Left lung (tissue), 10 donors: ENCODE measurements around the gene TSPEAR. TPM values are rescaled to one million over a fixed set of nuclear protein-coding genes. Genes with fewer than 3 reads are reported as not detected.
"Not testable (repeated sequence)": the region's sequence is repeated elsewhere in the genome, so short reads cannot be mapped to it uniquely, and the experiment has no call there.

Source experiments
- ATAC-seq: fragments of 200-7000 bp; cut with Tn5 transposase; one replicate; pipeline ENCODE4 v1.9.1; 2020; ENCODE audit warnings: moderate library complexity
- DNase-seq, 4 donors: peaks; one replicate each; pipeline ENCODE4 v3.0.0-alpha.2; 2013 to 2020
- H3K27ac ChIP-seq, 2 donors: fragments of 200-600 bp; sonication (generic) in 1 of 2; one replicate each; pipeline versions ENCODE4 v1.5.0 to v1.8.0; 2020 to 2021
- H3K27me3 ChIP-seq, 2 donors: fragments of 200-600 bp; sonication (generic) in 1 of 2; one replicate each; pipeline versions ENCODE4 v1.5.0 to v1.8.0; 2020 to 2021
- H3K36me3 ChIP-seq, 2 donors: fragments of 200-600 bp; sonication (generic) in 1 of 2; one replicate each; pipeline versions ENCODE4 v1.5.0 to v1.8.0; 2020 to 2021
- H3K4me1 ChIP-seq, 2 donors: fragments of 200-600 bp; one replicate each; pipeline ENCODE4 v1.8.0; 2021
- H3K4me3 ChIP-seq, 2 donors: fragments of 200-600 bp; sonication (generic) in 1 of 2; one replicate each; pipeline versions ENCODE4 v1.5.0 to v1.8.0; 2020 to 2021; ENCODE audit warnings: mild to moderate bottlenecking in 1 of 2
- H3K9me3 ChIP-seq, 2 donors: fragments of 200-600 bp; sonication (generic) in 1 of 2; one replicate each; pipeline versions ENCODE4 v1.5.0 to v1.8.0; 2020 to 2021
- CTCF ChIP-seq, 2 donors: fragments of 200-600 bp; sonication (generic) in 1 of 2; IDR thresholded peaks; one replicate each; pipeline versions ENCODE4 v1.5.0 to v1.8.0; 2021; ENCODE audit warnings: antibody characterized with exemption in 2 of 2
- intact Hi-C, 2 donors: fragments of 100-400 bp; cut with DNase I; formaldehyde crosslinking; loops; one replicate each; pipeline versions ENCODE4 v1.11.2 to v1.14.2; 2022
- polyA plus RNA-seq, 6 donors: library from polyadenylated mRNA; unstranded; fragments of 120-200 nt; gene quantifications; one replicate each; pipeline ENCODE4 v1.2.1, GENCODE V29; 2013; ENCODE audit not compliant: insufficient read length in 6 of 6
- total RNA-seq, 2 donors: library from RNA; stranded (reverse); fragmentation: NEBNext Ultra II Directional; extraction: Animal tissue kit (Norgen Biotek cat#: 25700); gene quantifications; one replicate each; pipeline ENCODE4 v1.2.1, GENCODE V29; 2021
- donor health status: DM: no; HTN: yes; CAD: no.
- donor health status: DM: no; HTN: no; CAD: no.

The TSPEAR gene
- total and polyA plus RNA-seq, 8 donors = 0.10 to 4.7 (median 3.3) TPM

- no peak for TF ChIP-seq CTCF (IDR thresholded peaks at IDR 0.05)
These were observed 72.1 kb downstream of the TSPEAR start for GRCh38 chr21:44639331-44639655.

GRCh38 chr21:44638506-44639330 lies 72.7 kb downstream of the TSPEAR start:
- H3K36me3 ChIP-seq, H3K4me3 ChIP-seq, H3K4me1 ChIP-seq, intact Hi-C loops, DNase-seq, H3K27ac ChIP-seq, H3K9me3 ChIP-seq, ATAC-seq: not testable (repeated sequence)
- peaks cover 0 to 28% of the 10 kb centered on the region in 2 donors for H3K27me3 ChIP-seq

More at GRCh38 chr21:44639331-44639655, 72.1 kb downstream of the TSPEAR start:
- DNase-seq = no peak
- no peaks in the 10 kb centered on the region for H3K36me3 ChIP-seq
- H3K27ac ChIP-seq = no peak overlapping the region
- intact Hi-C loops = no loop called here
- peaks cover 0 to 13% of the 10 kb centered on the region in 2 donors for H3K9me3 ChIP-seq
- no peaks in the 10 kb centered on the region for H3K4me1 ChIP-seq
- H3K27me3 ChIP-seq = peaks cover 0 to 28% of the 10 kb centered on the region in 2 donors
- no peak for ATAC-seq
- no peak overlapping the region for H3K4me3 ChIP-seq

GRCh38 chr21:44637851-44638348 lies 73.5 kb downstream of the TSPEAR start:
- intact Hi-C loops, H3K4me3 ChIP-seq, H3K9me3 ChIP-seq, ATAC-seq, H3K36me3 ChIP-seq, H3K27ac ChIP-seq, H3K4me1 ChIP-seq: not testable (repeated sequence)
- H3K27me3 ChIP-seq = peaks cover 0 to 28% of the 10 kb centered on the region in 2 donors
- DNase-seq = peak in 1 of 4 donors; percentile 53

GRCh38 chr21:44637018-44637850 lies 74.1 kb downstream of the TSPEAR start, which contains the start of gene KRTAP10-10:
Gene KRTAP10-10, plus strand, starts transcription at chr21:44637356. Its CDS starts 62 bp downstream, at chr21:44637418.
- H3K4me3 ChIP-seq = no peak within 1 kb of the TSS
- no peak for TF ChIP-seq CTCF (IDR thresholded peaks at IDR 0.05)
- ATAC-seq = no peak

GRCh38 chr21:44636209-44637017 lies 75.0 kb downstream of the TSPEAR start:
- no peak for ATAC-seq
- intact Hi-C loops = no loop called here

More at GRCh38 chr21:44637018-44637850, 74.1 kb downstream of the TSPEAR start, which contains the start of gene KRTAP10-10:
- peaks cover 0 to 28% of the 10 kb centered on the region in 2 donors for H3K27me3 ChIP-seq
- intact Hi-C loops = no loop called here
- H3K4me1 ChIP-seq = no peaks in the 10 kb centered on the region
- no peaks in the 10 kb centered on the region for H3K36me3 ChIP-seq
- H3K9me3 ChIP-seq = peaks cover 0 to 15% of the 10 kb centered on the region in 2 donors
- peak in 1 of 4 donors; percentile 63 for DNase-seq
- no peak within 1 kb of the TSS for H3K27ac ChIP-seq

More at GRCh38 chr21:44636209-44637017, 75.0 kb downstream of the TSPEAR start:
- Histone ChIP-seq H3K4me1 (no peaks in the 10 kb centered on the region), H3K36me3 (no peaks in the 10 kb centered on the region), H3K9me3 (peaks cover 0 to 24% of the 10 kb centered on the region in 2 donors), H3K27ac (no peak overlapping the region), H3K27me3 (peaks cover 0 to 28% of the 10 kb centered on the region in 2 donors), H3K4me3 (no peak overlapping the region)
- TF ChIP-seq CTCF (IDR thresholded peaks at IDR 0.05) = no peak
- DNase-seq = peak in 1 of 4 donors; percentile 39
